IPS-NIHi11 (cell line): ENCODE measurements around the gene GNS.
"Not testable (repeated sequence)": the region's sequence is repeated elsewhere in the genome, so short reads cannot be mapped to it uniquely, and the experiment has no call there.

Experiments used
- DNase-seq: peaks from one replicate; pipeline ENCODE4 v3.0.0; 2012; ENCODE audit warnings: mixed read lengths, low spot score

GNS gene

GRCh38 chr12:64695550-64695949, 63.7 kb downstream of the GNS start:
- no peak for DNase-seq

- DNase-seq: no peak
Measured at GRCh38 chr12:64694130-64695040, 64.8 kb downstream of the GNS start.

GRCh38 chr12:64691795-64692583, 67.2 kb downstream of the GNS start:
- DNase-seq: peak; percentile 34

GRCh38 chr12:64691227-64691794, 67.9 kb downstream of the GNS start:
- peak; percentile 49 for DNase-seq

- not testable (repeated sequence) for DNase-seq
Measured at GRCh38 chr12:64690236-64690635, 69.0 kb downstream of the GNS start.

- DNase-seq: no peak
Measured at GRCh38 chr12:64688715-64689114, 70.5 kb downstream of the GNS start.

- no peak for DNase-seq
Measured at GRCh38 chr12:64688219-64688618, 71.0 kb downstream of the GNS start.

- DNase-seq: no peak
Measured at GRCh38 chr12:64687816-64688215, 71.4 kb downstream of the GNS start.

- no peak for DNase-seq
Measured at GRCh38 chr12:64685605-64686004, 73.6 kb downstream of the GNS start.

- DNase-seq: no peak
Measured at GRCh38 chr12:64685050-64685449, 74.2 kb downstream of the GNS start.

- DNase-seq: no peak
Measured at GRCh38 chr12:64683816-64684543, 75.2 kb downstream of the GNS start.

- DNase-seq: peak; percentile 63
Measured at GRCh38 chr12:64682572-64683277, 76.5 kb downstream of the GNS start.

GRCh38 chr12:64681200-64682052, 77.8 kb downstream of the GNS start:
- DNase-seq: no peak

- no peak for DNase-seq
Measured at GRCh38 chr12:64680235-64680634, 79.0 kb downstream of the GNS start.

- DNase-seq: no peak
Measured at GRCh38 chr12:64679487-64680001, 79.7 kb downstream of the GNS start.

- no peak for DNase-seq
Measured at GRCh38 chr12:64678835-64679234, 80.4 kb downstream of the GNS start.

- no peak for DNase-seq
Measured at GRCh38 chr12:64678248-64678647, 81.0 kb downstream of the GNS start.

GRCh38 chr12:64675795-64676194, 83.4 kb downstream of the GNS start:
- no peak for DNase-seq

GRCh38 chr12:64674367-64674922, 84.8 kb downstream of the GNS start:
- DNase-seq: no peak
